Measurements from ENCODE around the gene TM4SF4.

GRCh38 chr3:149534082-149534481 lies 59.6 kb downstream of the TM4SF4 start:
- TF ChIP-seq CTCF (IDR thresholded peaks at IDR 0.05; ENCODE audit: low read depth, low read length, missing input control) = no peak
- no peak for TF ChIP-seq TAF1 (conservative IDR thresholded peaks at IDR 0.05)
- no peak for TF ChIP-seq MAX (IDR thresholded peaks at IDR 0.05)
- TF ChIP-seq HNF4G (IDR thresholded peaks at IDR 0.05) = no peak
- TF ChIP-seq FOXA2 (IDR thresholded peaks at IDR 0.05) = no peak

Measured in liver (tissue), 3 donors.